Keratinocyte (primary cell): ENCODE measurements around the gene CDH15. TPM values are rescaled to one million over a fixed set of nuclear protein-coding genes. Genes with fewer than 3 reads are reported as not detected.

Experiments
- DNase-seq: peaks from one replicate; pipeline ENCODE4 v3.0.0-alpha.2; 2011; ENCODE audit warnings: low read depth, missing footprints, low spot score
- FAIRE-seq: peaks from 2 replicates; lab custom pipeline; 2011; peaks lifted over from hg19 to GRCh38; lab: Jason Lieb, UNC
- H2AFZ ChIP-seq: 2 replicates; pipeline ENCODE4 v1.6.0; 2012; ENCODE audit warnings: low read length, control low read depth, inconsistent platforms; ENCODE audit not compliant: control insufficient read depth
- H3K27ac ChIP-seq: 2 replicates; pipeline ENCODE4 v1.5.1; 2011; ENCODE audit warnings: low read length; ENCODE audit not compliant: control insufficient read depth, insufficient read depth
- H3K27me3 ChIP-seq: 3 replicates; pipeline ENCODE4 v1.6.0; 2011; ENCODE audit warnings: low read length; ENCODE audit not compliant: control insufficient read depth, insufficient read depth; ENCODE audit errors: extremely low read depth
- H3K36me3 ChIP-seq, 2 experiments: 2 replicates in 1 of 2; 3 replicates in 1 of 2; pipeline ENCODE4 v1.5.1; 2011; ENCODE audit warnings: low read length in 2 of 2, mild to moderate bottlenecking in 1 of 2; ENCODE audit not compliant: control insufficient read depth in 2 of 2, insufficient read depth in 2 of 2; ENCODE audit errors: extremely low read depth in 1 of 2
- H3K4me1 ChIP-seq: 3 replicates; pipeline ENCODE4 v1.5.1; 2011; ENCODE audit warnings: low read length; ENCODE audit not compliant: control insufficient read depth, insufficient read depth; ENCODE audit errors: extremely low read depth
- H3K4me2 ChIP-seq: 3 replicates; pipeline ENCODE4 v1.6.0; 2011; ENCODE audit warnings: low read depth, low read length; ENCODE audit not compliant: control insufficient read depth, insufficient read depth; ENCODE audit errors: extremely low read depth
- H3K4me3 ChIP-seq, 3 experiments: fragments of 200-600 bp in 1 of 3; sonication (generic) in 1 of 3; 2 replicates in 2 of 3; 3 replicates in 1 of 3; pipeline ENCODE4 v1.5.1; 2011 to 2016; ENCODE audit warnings: low read length in 3 of 3, mild to moderate bottlenecking in 3 of 3, control low read depth in 2 of 3, inconsistent platforms in 1 of 3, low read depth in 1 of 3, mixed read lengths in 1 of 3, mixed run types in 1 of 3, moderate library complexity in 1 of 3; ENCODE audit not compliant: control insufficient read depth in 2 of 3, insufficient read depth in 2 of 3; ENCODE audit errors: extremely low read depth in 1 of 3
- H3K79me2 ChIP-seq: 2 replicates; pipeline ENCODE4 v1.6.0; 2012; ENCODE audit warnings: low read length; ENCODE audit not compliant: control insufficient read depth, insufficient read depth
- H3K9ac ChIP-seq: 3 replicates; pipeline ENCODE4 v1.6.0; 2011; ENCODE audit warnings: low read length; ENCODE audit not compliant: control insufficient read depth, insufficient read depth; ENCODE audit errors: extremely low read depth
- H3K9me1 ChIP-seq: 3 replicates; pipeline ENCODE4 v1.6.0; 2011; ENCODE audit warnings: low read length; ENCODE audit not compliant: control insufficient read depth, insufficient read depth; ENCODE audit errors: extremely low read depth
- H3K9me3 ChIP-seq: 2 replicates; pipeline ENCODE4 v1.5.1; 2012; ENCODE audit warnings: low read depth, low read length; ENCODE audit not compliant: control insufficient read depth
- H4K20me1 ChIP-seq: 3 replicates; pipeline ENCODE4 v1.6.0; 2011; ENCODE audit warnings: low read length; ENCODE audit not compliant: control insufficient read depth, insufficient read depth; ENCODE audit errors: extremely low read depth
- EZH2 ChIP-seq: IDR thresholded peaks from one replicate; pipeline ENCODE4 v1.6.1; 2012; ENCODE audit warnings: inconsistent platforms, mild to moderate bottlenecking, low read length, moderate library complexity
- dilution Hi-C: fragments of 300-500 bp; cut with MboI; formaldehyde crosslinking; loops from one replicate; pipeline ENCODE4 v1.7.0; 2020; ENCODE audit warnings: low sequenced_read_pairs; ENCODE audit not compliant: extremely low pct_ligation_motif_present
- polyA plus RNA-seq, 5 experiments: library from polyadenylated mRNA; depleted of rRNA in 3 of 5; stranded (reverse) in 3 of 5; stranded (forward) in 1 of 5; unstranded in 1 of 5; fragments of >200 nt; gene quantifications; 1 replicate in 1 of 5; 2 replicates in 3 of 5; 3 replicates in 1 of 5; pipeline versions ENCODE4 v1.2.1 to v1.2.3, GENCODE V29; 2011 to 2012; ENCODE audit warnings: missing spikeins in 2 of 5, low read depth in 1 of 5, low replicate concordance in 1 of 5
- TF ChIP-seq, protein P1 (sequence below), 3 experiments: IDR thresholded peaks in 1 of 3; conservative IDR thresholded peaks in 1 of 3; optimal IDR thresholded peaks in 1 of 3; 2 replicates in 2 of 3; 3 replicates in 1 of 3; pipeline versions ENCODE3 to v1.5.1; 2011; ENCODE audit warnings: low read length in 3 of 3, mild to moderate bottlenecking in 3 of 3, moderate library complexity in 2 of 3, control low read depth in 1 of 3, inconsistent platforms in 1 of 3; ENCODE audit not compliant: insufficient read depth in 2 of 3; ENCODE audit errors: extremely low read depth in 1 of 3

The CDH15 gene
- polyA plus RNA-seq, 1 donor (not counting 4 experiments of a cell fraction or from before 2014, with no cell fraction given) = not detected

DNA sequence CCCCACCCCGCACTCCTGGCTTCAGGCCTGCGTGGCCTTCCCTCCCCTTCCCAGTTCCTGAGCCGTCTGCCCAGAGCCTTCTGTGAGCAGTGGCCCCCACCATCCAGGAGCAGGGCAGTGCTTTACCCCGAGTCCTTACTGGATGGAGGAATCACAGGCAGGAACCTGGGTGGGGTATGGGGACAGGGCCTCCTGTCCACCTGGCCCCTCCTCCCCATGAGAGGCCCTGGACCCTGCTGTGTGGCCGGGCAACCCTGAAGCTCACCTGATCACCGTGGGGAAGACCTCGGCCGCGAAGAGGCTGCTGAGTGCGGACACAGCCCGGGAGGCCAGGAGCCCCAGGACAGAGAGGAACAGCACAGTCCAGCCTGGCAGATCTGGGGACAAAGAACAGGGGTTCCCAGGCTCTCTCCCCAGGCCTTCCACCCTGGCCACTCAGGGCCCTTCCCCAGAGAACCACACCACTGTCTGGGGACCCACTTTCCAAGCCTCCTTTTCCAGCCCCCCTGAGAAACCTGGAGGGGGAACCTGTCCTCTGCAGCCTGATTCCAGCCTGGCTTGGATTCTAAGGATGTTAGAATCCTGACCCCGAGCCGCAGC is 25.6 kb downstream of the CDH15 start:
- Histone ChIP-seq H3K79me2 (no peaks in the 10 kb centered on the region), H3K36me3 (no peaks in the 10 kb centered on the region), H3K9me1 (no peaks in the 10 kb centered on the region), H3K27ac (no peak overlapping the region), H3K4me1 (no peaks in the 10 kb centered on the region), H3K4me3 (no peak overlapping the region), H3K4me2 (no peak overlapping the region), H3K9me3 (no peaks in the 10 kb centered on the region), H3K27me3 (peaks cover 27% of the 10 kb centered on the region), H3K9ac (no peak overlapping the region), H2AFZ (no peak overlapping the region), H4K20me1 (no peaks in the 10 kb centered on the region)
- dilution Hi-C loops = no loop called here
- no peak for TF ChIP-seq EZH2
- TF ChIP-seq, protein P1, sequence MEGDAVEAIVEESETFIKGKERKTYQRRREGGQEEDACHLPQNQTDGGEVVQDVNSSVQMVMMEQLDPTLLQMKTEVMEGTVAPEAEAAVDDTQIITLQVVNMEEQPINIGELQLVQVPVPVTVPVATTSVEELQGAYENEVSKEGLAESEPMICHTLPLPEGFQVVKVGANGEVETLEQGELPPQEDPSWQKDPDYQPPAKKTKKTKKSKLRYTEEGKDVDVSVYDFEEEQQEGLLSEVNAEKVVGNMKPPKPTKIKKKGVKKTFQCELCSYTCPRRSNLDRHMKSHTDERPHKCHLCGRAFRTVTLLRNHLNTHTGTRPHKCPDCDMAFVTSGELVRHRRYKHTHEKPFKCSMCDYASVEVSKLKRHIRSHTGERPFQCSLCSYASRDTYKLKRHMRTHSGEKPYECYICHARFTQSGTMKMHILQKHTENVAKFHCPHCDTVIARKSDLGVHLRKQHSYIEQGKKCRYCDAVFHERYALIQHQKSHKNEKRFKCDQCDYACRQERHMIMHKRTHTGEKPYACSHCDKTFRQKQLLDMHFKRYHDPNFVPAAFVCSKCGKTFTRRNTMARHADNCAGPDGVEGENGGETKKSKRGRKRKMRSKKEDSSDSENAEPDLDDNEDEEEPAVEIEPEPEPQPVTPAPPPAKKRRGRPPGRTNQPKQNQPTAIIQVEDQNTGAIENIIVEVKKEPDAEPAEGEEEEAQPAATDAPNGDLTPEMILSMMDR (optimal IDR thresholded peaks at IDR 0.05 in 1 of 3, IDR thresholded peaks at IDR 0.05 in 1 of 3, conservative IDR thresholded peaks at IDR 0.05 in 1 of 3; ENCODE audit: extremely low read depth in 1 of 3, insufficient read depth in 2 of 3, low read length in 3 of 3) = no peak
- no peak for DNase-seq
- FAIRE-seq = no peak

DNA sequence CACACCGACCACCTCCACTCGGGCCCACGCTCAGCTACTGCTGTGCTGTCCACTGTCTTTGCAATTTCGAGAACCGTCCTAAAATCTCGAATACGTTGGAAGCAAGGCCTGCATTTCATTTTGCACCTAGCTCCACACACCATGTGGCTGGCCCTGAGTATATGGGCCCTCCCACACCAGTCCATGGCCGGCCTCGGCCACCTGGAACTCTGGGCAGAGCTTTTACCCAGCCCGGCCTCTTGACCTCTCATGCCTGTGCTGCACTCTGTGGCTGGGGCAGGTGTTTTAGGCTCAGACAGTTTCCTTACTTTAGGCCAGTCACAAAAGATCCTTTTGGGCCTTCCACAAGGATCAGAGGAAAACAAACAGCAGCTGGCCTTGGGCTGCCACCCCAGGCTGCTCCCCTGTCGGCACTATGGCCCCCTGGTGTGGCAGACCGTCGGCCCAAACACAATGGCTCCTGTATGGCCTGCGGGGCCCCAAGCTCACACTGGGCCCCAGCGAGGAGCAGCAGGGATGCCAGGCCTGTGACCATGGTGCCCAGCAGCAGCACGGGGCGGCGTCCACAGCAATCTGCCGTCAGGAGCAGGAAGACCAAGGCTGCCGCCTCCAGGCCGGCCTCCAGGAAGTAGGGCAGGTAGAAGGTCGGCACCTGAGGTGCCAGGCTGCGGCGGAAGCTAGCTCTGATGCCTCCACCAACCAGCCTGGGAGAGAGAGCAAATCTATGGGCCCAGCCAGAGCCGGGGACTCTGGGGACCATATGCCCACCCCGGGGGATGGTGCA is 26.3 kb downstream of the CDH15 start:
- no peaks in the 10 kb centered on the region for H3K36me3 ChIP-seq
- H3K79me2 ChIP-seq = no peaks in the 10 kb centered on the region
- no peak for TF ChIP-seq EZH2
- TF ChIP-seq, protein P1 (optimal IDR thresholded peaks at IDR 0.05 in 1 of 3, IDR thresholded peaks at IDR 0.05 in 1 of 3, conservative IDR thresholded peaks at IDR 0.05 in 1 of 3; ENCODE audit: extremely low read depth in 1 of 3, insufficient read depth in 2 of 3, low read length in 3 of 3) = no peak
- DNase-seq (no peak), FAIRE-seq (no peak)
- H2AFZ ChIP-seq = no peak overlapping the region
- peaks cover 31% of the 10 kb centered on the region for H3K27me3 ChIP-seq
- H4K20me1 ChIP-seq = no peaks in the 10 kb centered on the region
- H3K4me3 ChIP-seq = no peak overlapping the region
- no peaks in the 10 kb centered on the region for H3K4me1 ChIP-seq
- dilution Hi-C loops = no loop called here
- no peak overlapping the region for H3K4me2 ChIP-seq
- H3K27ac ChIP-seq = no peak overlapping the region
- H3K9ac ChIP-seq = no peak overlapping the region
- no peaks in the 10 kb centered on the region for H3K9me1 ChIP-seq
- H3K9me3 ChIP-seq = no peaks in the 10 kb centered on the region
